ENCODE data around the gene IPO8.
"Not testable (repeated sequence)": the region's sequence is repeated elsewhere in the genome, so short reads cannot be mapped to it uniquely, and the experiment has no call there.

Gene IPO8

DNA sequence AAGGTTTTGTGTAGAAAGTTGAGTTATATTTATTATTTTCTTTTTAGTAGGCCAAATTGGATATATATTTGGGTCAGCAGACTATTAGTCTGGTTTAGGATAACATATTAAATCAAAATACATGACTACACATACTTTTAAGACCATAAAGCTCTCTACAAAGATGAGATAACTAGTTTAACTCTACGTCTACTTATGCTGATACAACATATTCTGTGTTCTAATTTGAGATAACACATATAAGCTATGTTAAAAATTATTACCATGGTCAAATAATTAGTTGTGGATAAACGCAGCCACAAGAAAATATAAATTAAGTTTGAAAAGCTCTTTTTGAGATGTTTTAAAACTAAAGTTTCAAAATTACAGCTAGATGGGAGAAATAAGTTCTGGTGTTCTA is 55.3 kb downstream of the IPO8 start:
- Mint-ChIP-seq H3K4me1 (no peaks in the 10 kb centered on the region), H3K36me3 (peaks cover 37% of the 10 kb centered on the region), H3K27ac (no peak overlapping the region), H3K9me3 (no peaks in the 10 kb centered on the region), H3K27me3 (no peaks in the 10 kb centered on the region), H3K4me3 (no peak overlapping the region)
- CTCF ChIA-PET = interaction anchor here (1.2 to 1.4 kb wide), 2 partner anchors 10 to 18 kb away, joined by 3 read pairs; no protein-coding TSS in a partner anchor
- no peak for DNase-seq

DNA sequence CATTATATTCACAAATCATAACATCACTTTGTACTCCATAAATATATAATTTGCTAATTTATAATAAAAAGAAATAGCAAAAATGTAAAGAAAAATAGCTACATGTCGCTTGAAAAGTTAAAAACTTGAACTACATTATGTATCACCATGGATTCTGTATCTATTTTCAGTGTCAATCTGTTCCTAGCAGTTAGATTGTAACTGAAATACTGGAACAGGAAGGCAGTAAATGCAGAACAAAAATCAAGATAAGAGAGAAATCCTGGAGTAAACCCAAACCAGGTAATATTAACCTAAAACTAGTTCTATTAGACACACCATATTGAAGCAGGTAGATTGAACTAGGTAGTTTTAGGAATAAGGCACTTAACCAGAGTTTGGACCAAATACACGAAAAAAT is 60.3 kb downstream of the IPO8 start:
- H3K4me1 Mint-ChIP-seq = no peaks in the 10 kb centered on the region
- H3K27ac Mint-ChIP-seq = no peak overlapping the region
- CTCF ChIA-PET = no interaction called here
- no peaks in the 10 kb centered on the region for H3K27me3 Mint-ChIP-seq
- DNase-seq = no peak
- no peak overlapping the region for H3K4me3 Mint-ChIP-seq
- no peaks in the 10 kb centered on the region for H3K9me3 Mint-ChIP-seq
- H3K36me3 Mint-ChIP-seq = peaks cover 39% of the 10 kb centered on the region

DNA sequence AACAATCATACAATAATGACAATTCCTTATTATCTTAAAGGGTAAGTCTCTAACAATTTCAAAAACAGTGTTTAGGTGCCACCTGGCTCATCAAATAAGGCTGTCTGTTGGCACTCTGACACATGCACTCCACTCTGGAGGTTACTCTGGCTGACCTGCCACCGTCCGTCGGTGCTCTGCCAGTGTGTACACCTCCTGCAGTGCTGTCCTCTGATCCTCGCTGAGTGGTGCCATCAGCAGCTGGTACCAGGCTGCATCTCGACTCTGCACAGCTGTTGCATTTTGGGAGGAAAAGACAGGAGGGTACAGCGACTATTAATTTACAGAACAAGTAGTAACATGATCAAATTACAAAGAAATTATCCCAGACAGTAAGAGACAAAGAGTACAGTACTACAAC is 63.9 kb downstream of the IPO8 start:
- no peak for DNase-seq
- no peak overlapping the region for H3K4me3 Mint-ChIP-seq
- peaks cover 36% of the 10 kb centered on the region for H3K36me3 Mint-ChIP-seq
- H3K4me1 Mint-ChIP-seq = no peaks in the 10 kb centered on the region
- H3K9me3 Mint-ChIP-seq = no peaks in the 10 kb centered on the region
- no peak overlapping the region for H3K27ac Mint-ChIP-seq
- H3K27me3 Mint-ChIP-seq = no peaks in the 10 kb centered on the region
- CTCF ChIA-PET = interaction anchor here (0.6 kb wide), 1 partner anchor 1197 kb away, joined by 3 read pairs; no protein-coding TSS in a partner anchor

DNA sequence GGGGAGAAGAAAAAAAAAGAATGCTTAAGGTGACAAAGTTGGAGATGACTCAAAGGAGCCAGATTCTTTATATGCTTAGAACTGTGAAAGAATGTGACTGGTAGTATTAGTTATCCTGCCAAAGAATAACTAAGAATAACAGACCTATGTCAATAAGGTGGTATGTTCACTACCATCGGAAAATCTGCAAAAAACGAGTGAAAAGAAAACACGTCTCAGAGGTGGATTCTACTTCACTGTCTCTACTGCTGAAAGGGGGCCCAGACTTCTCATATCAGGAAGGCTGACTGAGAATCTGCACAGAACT is 64.7 kb downstream of the IPO8 start:
- Mint-ChIP-seq H3K4me1 (no peaks in the 10 kb centered on the region), H3K4me3 (no peak overlapping the region), H3K36me3 (peaks cover 35% of the 10 kb centered on the region), H3K9me3 (no peaks in the 10 kb centered on the region), H3K27me3 (no peaks in the 10 kb centered on the region), H3K27ac (no peak overlapping the region)
- CTCF ChIA-PET = no interaction called here
- DNase-seq = no peak

DNA sequence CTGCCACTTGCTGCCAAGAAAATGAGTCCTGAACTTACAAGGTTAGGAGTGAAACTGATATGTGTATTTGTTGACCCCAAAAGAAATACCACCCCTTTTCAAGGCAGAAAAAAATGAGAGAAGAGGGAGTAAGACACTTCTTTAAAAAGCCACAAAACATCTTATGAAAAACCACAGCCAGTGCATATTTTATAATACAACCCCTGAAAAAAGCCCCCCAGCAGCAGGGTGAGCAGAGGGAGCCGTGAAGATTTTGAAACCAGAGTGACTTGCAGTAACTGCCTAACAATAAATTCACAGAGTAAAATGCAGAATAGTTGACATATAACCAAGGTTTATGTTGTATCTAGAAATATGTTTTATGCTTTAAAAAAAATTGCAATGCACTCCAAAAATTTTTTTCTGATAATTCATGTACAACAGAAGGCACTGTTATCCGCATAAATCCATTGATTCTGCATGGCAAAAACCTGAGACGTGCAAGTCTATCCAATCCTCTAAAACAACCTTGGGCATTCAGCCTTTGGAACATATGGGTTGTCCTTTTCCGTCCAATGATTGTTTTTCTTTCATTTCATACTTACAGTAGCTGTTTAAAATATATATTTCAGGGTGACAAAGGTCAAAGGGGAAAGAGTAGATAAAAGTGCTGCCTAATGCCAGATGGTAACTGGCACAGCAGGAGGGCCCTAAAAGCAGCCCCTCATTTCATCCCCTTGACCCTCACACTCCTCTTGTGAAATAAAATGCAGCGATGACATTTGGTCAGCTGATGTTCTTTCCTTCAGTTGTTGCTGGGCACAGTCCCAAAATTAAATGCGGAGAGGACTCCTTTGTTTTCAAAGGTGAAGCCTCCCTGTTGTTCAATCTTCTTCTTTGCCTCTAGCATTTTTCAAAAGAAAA is 65.3 kb downstream of the IPO8 start:
- H3K36me3 Mint-ChIP-seq = peaks cover 33% of the 10 kb centered on the region
- CTCF ChIA-PET = no interaction called here
- H3K27ac Mint-ChIP-seq = no peak overlapping the region
- no peaks in the 10 kb centered on the region for H3K9me3 Mint-ChIP-seq
- no peak overlapping the region for H3K4me3 Mint-ChIP-seq
- no peaks in the 10 kb centered on the region for H3K27me3 Mint-ChIP-seq
- H3K4me1 Mint-ChIP-seq = no peaks in the 10 kb centered on the region
- no peak for DNase-seq

DNA sequence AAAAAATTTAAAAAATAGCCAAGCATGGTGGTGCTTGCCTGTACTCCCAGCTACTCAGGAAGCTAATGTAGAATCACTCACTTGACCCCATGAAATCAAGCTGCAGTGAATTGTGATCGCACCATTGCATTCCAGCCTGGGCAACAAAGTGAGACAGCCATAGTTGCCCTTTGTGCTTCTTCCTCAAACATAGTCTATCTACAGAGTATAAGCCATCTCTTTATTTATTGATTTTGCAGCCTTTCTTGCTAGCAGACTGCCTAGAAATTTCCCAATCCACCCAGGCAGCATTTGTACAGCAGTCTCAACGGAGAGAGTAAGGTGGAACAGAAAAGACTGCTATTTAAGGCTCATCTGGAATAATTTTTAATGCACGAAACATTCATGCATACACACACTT is 68.8 kb downstream of the IPO8 start:
- H3K27ac Mint-ChIP-seq = no peak overlapping the region
- H3K27me3 Mint-ChIP-seq = no peaks in the 10 kb centered on the region
- no peak for DNase-seq
- no peaks in the 10 kb centered on the region for H3K4me1 Mint-ChIP-seq
- CTCF ChIA-PET = no interaction called here
- H3K9me3 Mint-ChIP-seq = no peaks in the 10 kb centered on the region
- H3K36me3 Mint-ChIP-seq = peaks cover 24% of the 10 kb centered on the region
- no peak overlapping the region for H3K4me3 Mint-ChIP-seq

DNA sequence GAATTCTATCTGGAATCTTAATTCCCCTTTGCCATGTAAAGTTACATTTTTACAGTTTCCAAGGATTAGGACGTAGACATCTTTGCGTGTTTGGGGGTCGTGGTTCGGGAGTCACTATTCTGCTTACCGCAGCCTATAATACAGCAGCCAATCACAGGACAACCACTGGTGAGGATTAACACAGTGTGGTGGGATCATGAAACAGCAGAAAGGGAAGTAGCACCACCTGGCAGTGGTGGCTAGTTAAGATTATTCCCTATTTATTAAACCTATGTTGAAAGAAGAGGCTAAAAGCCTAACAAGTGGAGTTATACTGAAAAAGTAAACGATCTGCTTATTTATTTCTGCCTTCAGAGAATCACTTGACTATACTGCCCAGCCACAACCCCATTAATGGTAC is 71.7 kb downstream of the IPO8 start:
- CTCF ChIA-PET = no interaction called here
- no peak overlapping the region for H3K4me3 Mint-ChIP-seq
- H3K36me3 Mint-ChIP-seq = peaks cover 6% of the 10 kb centered on the region
- H3K9me3 Mint-ChIP-seq = no peaks in the 10 kb centered on the region
- H3K4me1 Mint-ChIP-seq = no peaks in the 10 kb centered on the region
- DNase-seq = no peak
- no peaks in the 10 kb centered on the region for H3K27me3 Mint-ChIP-seq
- H3K27ac Mint-ChIP-seq = no peak overlapping the region

DNA sequence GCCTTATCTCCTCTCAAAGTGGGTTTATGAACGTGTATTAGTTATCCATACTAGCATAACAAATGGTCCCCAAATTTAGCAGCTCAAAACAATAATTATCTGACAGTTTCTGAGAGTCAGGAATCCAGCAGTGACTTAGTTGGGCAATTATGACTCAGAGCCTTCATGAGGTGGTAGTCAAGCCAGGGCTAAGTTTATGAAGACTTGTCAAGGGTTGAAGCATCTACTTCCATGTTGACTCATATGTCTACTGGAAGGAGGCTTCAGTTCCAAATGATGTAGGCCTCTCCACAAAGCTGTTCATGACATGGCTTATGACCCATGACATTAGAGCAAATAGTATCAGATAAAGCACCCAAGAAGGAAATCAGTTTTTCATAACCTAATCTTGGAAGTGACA is 73.2 kb downstream of the IPO8 start:
- no peaks in the 10 kb centered on the region for H3K27me3 Mint-ChIP-seq
- no peak for DNase-seq
- H3K4me3 Mint-ChIP-seq = no peak overlapping the region
- H3K9me3 Mint-ChIP-seq = no peaks in the 10 kb centered on the region
- H3K36me3 Mint-ChIP-seq = peaks cover 2% of the 10 kb centered on the region
- no peaks in the 10 kb centered on the region for H3K4me1 Mint-ChIP-seq
- CTCF ChIA-PET = interaction anchor here (0.6 kb wide), 1 partner anchor 1522 kb away, joined by 3 read pairs; no protein-coding TSS in a partner anchor
- no peak overlapping the region for H3K27ac Mint-ChIP-seq

DNA sequence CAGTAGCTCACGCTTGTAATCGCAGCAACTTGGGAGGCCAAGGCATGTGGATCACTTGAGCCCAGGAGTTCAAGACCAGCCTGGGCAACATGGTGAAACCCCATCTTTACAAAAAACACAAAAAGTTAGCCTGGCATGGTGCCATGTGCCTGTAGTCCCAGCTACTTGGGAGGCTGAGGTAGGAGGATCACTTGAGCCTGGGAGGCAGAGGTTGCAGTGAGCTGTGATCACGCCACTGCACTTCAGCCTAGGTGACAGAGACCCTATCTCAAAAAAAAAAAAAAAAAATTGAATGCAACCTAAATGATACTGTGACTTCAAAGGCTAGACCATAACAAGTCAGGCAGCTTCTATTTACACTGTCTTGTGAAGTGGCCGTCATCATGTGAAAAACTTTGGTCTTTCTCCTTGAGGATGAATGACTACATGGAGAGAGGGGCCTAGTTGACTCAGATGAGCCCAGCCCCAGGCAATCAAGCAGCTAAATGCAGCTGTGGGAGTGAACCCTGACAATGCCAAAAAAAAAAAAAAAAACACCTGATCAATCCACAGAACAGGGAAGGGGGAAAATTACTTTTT is 73.9 kb downstream of the IPO8 start:
- CTCF ChIA-PET = interaction anchor here (0.6 kb wide), 1 partner anchor 1521 kb away, joined by 3 read pairs; no protein-coding TSS in a partner anchor
- H3K4me1 Mint-ChIP-seq = not testable (repeated sequence)

DNA sequence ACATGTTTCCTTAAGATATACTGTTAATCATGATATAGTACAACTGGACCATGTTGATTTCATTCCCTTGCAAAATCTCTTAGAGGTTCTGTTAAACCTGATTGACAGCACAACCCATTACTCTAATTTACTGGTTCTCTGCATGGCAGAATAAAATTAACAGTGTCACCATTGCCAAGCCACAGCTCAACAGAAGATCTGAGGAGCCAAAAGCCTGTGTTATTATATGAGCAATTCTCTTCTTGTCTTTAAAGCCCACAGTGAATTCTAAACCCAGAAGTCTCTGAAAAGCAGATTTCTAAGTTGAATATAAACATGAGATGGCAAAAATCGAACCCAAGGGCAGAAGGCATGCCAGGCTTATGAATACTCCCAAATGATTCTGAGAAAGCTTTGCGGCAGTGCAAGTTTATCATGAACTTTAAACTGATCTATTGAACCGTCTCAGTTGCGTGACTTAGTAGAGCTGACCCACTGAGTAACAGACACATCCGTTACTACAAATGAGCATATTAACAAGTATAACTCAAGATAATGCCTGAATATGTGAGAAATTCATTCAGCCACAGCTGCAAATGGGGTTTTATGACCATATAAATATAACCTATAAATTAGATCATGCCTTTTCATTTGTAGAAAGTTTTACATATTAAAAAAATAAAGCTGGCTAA is 78.2 kb downstream of the IPO8 start:
- H3K4me3 Mint-ChIP-seq = no peak overlapping the region
- H3K27me3 Mint-ChIP-seq = no peaks in the 10 kb centered on the region
- no peak for DNase-seq
- CTCF ChIA-PET = no interaction called here
- no peak overlapping the region for H3K27ac Mint-ChIP-seq
- H3K9me3 Mint-ChIP-seq = no peaks in the 10 kb centered on the region
- H3K36me3 Mint-ChIP-seq = peaks cover 2% of the 10 kb centered on the region
- H3K4me1 Mint-ChIP-seq = no peaks in the 10 kb centered on the region

More for the DNA sequence above, 73.9 kb downstream of the IPO8 start:
- not testable (repeated sequence) for H3K36me3 Mint-ChIP-seq, DNase-seq, H3K27me3 Mint-ChIP-seq, H3K4me3 Mint-ChIP-seq, H3K27ac Mint-ChIP-seq, H3K9me3 Mint-ChIP-seq

DNA sequence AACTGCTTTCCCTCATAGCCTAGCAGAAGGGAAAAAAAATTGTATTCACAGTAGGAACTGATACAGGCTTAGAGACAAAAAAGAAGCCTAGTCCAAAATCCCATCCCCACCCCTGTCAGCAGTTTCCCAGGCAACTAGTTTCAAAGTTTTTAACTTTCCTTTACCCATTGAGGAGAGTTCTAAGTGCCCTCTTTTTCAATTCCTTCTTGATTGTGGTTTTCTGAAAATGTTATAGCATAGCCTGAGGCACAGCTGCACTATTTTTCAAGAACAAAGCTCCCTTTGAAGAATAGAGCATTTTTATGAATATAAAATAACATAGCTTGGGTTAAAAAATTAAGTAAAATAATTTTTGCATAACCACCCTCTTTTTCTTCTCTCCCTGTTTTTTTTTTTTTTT is 81.6 kb downstream of the IPO8 start:
- CTCF ChIA-PET = no interaction called here
- no peak for DNase-seq
- H3K4me3 Mint-ChIP-seq = no peak overlapping the region
- H3K36me3 Mint-ChIP-seq = no peaks in the 10 kb centered on the region
- H3K4me1 Mint-ChIP-seq = no peaks in the 10 kb centered on the region
- H3K9me3 Mint-ChIP-seq = no peaks in the 10 kb centered on the region
- H3K27me3 Mint-ChIP-seq = no peaks in the 10 kb centered on the region
- no peak overlapping the region for H3K27ac Mint-ChIP-seq

DNA sequence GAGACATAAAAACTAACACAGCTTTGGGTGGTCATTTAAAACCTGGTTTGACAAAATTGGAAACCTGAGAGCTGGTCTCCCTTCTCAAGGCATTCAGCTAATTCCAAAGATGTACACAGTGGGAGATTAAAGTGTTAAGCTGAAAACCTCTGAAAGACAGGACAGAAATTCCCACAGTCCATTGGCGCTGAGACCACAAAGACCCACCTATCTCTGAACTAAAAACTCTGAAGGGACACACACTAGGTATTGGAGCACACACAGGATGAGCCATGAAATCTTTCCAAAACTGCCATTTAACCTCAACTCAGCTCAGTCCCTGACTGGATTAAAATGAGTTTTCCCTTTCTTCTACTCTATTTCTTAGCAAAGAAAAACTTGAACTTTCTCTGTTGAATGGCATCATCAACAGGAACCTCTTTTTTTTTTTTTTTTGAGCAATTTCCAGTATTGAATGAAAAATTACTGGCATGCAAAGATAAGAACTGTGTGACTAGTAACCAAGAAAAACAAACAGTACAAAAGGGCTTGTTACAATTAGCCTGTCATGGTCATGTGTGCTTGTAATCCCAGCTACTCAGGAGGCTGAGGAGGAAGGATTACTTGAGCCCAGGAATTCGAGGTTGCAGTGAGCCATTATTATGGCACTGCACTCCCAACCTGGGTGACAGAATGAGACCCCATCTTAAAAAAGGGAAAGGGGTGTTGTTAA is 82.4 kb downstream of the IPO8 start:
- H3K9me3 Mint-ChIP-seq = peaks cover 3% of the 10 kb centered on the region
- CTCF ChIA-PET = no interaction called here

DNA sequence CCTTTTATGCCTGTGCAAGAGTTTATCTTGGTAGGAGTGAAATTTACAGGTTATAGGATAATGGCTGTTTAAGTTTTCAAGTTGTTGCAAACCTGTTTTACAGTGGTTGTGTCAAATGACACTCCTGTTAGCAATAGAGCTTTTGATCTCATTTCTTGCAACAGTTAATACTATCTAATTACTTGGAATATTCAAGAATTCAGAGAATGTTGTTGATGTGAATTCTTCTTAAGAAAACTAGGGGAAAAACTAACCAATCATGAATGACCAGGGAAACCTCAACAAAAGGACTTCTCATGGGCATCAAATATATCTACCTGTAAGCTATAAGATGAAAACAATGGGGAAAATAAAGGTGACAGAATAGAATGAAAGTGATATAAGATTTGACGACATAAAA is 85.0 kb downstream of the IPO8 start:
- CTCF ChIA-PET = no interaction called here
- Mint-ChIP-seq H3K4me1 (no peaks in the 10 kb centered on the region), H3K27ac (no peak overlapping the region), H3K9me3 (peaks cover 4% of the 10 kb centered on the region), H3K36me3 (no peaks in the 10 kb centered on the region), H3K27me3 (no peaks in the 10 kb centered on the region), H3K4me3 (no peak overlapping the region)
- no peak for DNase-seq

More for the DNA sequence above, 82.4 kb downstream of the IPO8 start:
- Mint-ChIP-seq H3K4me3 (no peak overlapping the region), H3K4me1 (no peaks in the 10 kb centered on the region), H3K27me3 (no peaks in the 10 kb centered on the region), H3K36me3 (no peaks in the 10 kb centered on the region), H3K27ac (no peak overlapping the region)
- DNase-seq = no peak

DNA sequence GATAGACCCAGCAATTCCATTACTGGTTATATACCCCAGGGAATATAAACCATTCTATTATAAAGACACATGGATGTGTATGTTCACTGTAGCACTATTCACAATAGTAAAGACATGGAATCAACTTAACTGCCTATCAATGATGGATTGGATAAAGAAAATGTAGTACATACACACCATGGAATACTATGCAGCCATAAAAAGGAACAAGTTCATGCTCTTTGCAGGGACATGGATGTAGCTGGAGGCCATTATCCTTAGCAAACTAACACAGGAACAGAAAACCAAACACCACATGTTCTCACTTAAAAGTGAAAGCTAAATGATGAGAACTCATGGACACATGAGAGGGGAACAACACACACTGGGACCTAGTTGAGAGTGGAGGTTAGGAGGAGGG is 85.8 kb downstream of the IPO8 start:
- H3K27me3 Mint-ChIP-seq, H3K27ac Mint-ChIP-seq, H3K4me3 Mint-ChIP-seq, CTCF ChIA-PET, DNase-seq, H3K36me3 Mint-ChIP-seq, H3K9me3 Mint-ChIP-seq, H3K4me1 Mint-ChIP-seq: not testable (repeated sequence)

Measured in activated naive CD4-positive, alpha-beta T cell treated with anti-CD3 and anti-CD28 coated beads, Interleukin-2, amount 10 ng/mL, durations not matched to agents 7 days and 5 days (primary cell).